GM12874 (cell line): ENCODE data around the gene RHOBTB1.

Experiments
- CTCF ChIP-seq: IDR thresholded peaks from 2 replicates; pipeline ENCODE4 v1.5.1; 2011; ENCODE audit warnings: low read depth, mild to moderate bottlenecking, control low read depth, low read length, moderate library complexity; ENCODE audit not compliant: insufficient read depth

Gene RHOBTB1

GRCh38 chr10:60955316-60955715, 11.3 kb upstream of the RHOBTB1 start:
- TF ChIP-seq CTCF = no peak

GRCh38 chr10:60954035-60954434, 10.1 kb upstream of the RHOBTB1 start:
- no peak for TF ChIP-seq CTCF

- TF ChIP-seq CTCF = no peak
Observed at GRCh38 chr10:60953420-60953819, 9.4 kb upstream of the RHOBTB1 start.

GRCh38 chr10:60952846-60953220, 8.8 kb upstream of the RHOBTB1 start:
- TF ChIP-seq CTCF = no peak

GRCh38 chr10:60952067-60952845, 8.3 kb upstream of the RHOBTB1 start:
- TF ChIP-seq CTCF = no peak

- no peak for TF ChIP-seq CTCF
Observed at GRCh38 chr10:60951272-60951724, 7.3 kb upstream of the RHOBTB1 start.

- TF ChIP-seq CTCF = no peak
Observed at GRCh38 chr10:60950300-60950699, 6.3 kb upstream of the RHOBTB1 start.

- no peak for TF ChIP-seq CTCF
Observed at GRCh38 chr10:60948851-60949250, 4.9 kb upstream of the RHOBTB1 start.
